CD4-positive, alpha-beta T cell (primary cell): ENCODE results near the gene STRADB. TPM values are rescaled to one million over a fixed set of nuclear protein-coding genes. Genes with fewer than 3 reads are reported as not detected.

Experiments
- ATAC-seq: fragments of 200-7000 bp; cut with Tn5 transposase; one replicate; pipeline ENCODE4 v1.10.0; 2022; ENCODE audit warnings: mild to moderate bottlenecking; ENCODE audit not compliant: poor library complexity
- CTCF ChIA-PET: fragments of 350-600 bp; sonication (Branson Sonifier 250); formaldehyde crosslinking; loops from one replicate; lab custom pipeline; 2021; ENCODE audit warnings: antibody characterized with exemption, inconsistent platforms; lab: Charles Lee
- POLR2A ChIA-PET: fragments of 350-600 bp; sonication (Branson Sonifier 250); formaldehyde crosslinking; loops from one replicate; lab custom pipeline; 2021; ENCODE audit warnings: antibody characterized with exemption, inconsistent platforms; lab: Charles Lee
- DNase-seq, 14 experiments: peaks; one replicate each; pipeline ENCODE4 v3.0.0-alpha.2; 2013 to 2020; ENCODE audit warnings: mixed read lengths in 2 of 14
- H3K27ac ChIP-seq, 2 donors: one replicate each; pipeline versions ENCODE4 v1.5.1 to v1.7.0; 2013; ENCODE audit warnings: low read length in 2 of 2, low read depth in 1 of 2, mild to moderate bottlenecking in 1 of 2
- H3K27me3 ChIP-seq, 2 experiments: 1 replicate in 1 of 2; 2 replicates in 1 of 2; pipeline versions ENCODE4 v1.6.1 to v1.7.0; 2013; ENCODE audit warnings: low read length in 2 of 2, control low read depth in 1 of 2, mild to moderate bottlenecking in 1 of 2, moderate library complexity in 1 of 2; ENCODE audit not compliant: insufficient read depth in 2 of 2, control insufficient read depth in 1 of 2
- H3K36me3 ChIP-seq: one replicate; pipeline ENCODE4 v1.6.1; 2013; ENCODE audit warnings: low read length, control low read depth; ENCODE audit not compliant: insufficient read depth
- H3K4me1 ChIP-seq: one replicate; pipeline ENCODE4 v1.6.1; 2013; ENCODE audit warnings: low read length, control low read depth; ENCODE audit not compliant: insufficient read depth
- H3K4me3 ChIP-seq: one replicate; pipeline ENCODE4 v1.5.1; 2013; ENCODE audit warnings: mild to moderate bottlenecking, low read length, moderate library complexity
- H3K9me3 ChIP-seq, 2 experiments: 1 replicate in 1 of 2; 2 replicates in 1 of 2; pipeline versions ENCODE4 v1.6.1 to v1.7.0; 2013; ENCODE audit warnings: low read length in 2 of 2, mild to moderate bottlenecking in 2 of 2, control low read depth in 1 of 2, moderate library complexity in 1 of 2; ENCODE audit not compliant: control insufficient read depth in 1 of 2, insufficient read depth in 1 of 2
- H3K27ac Mint-ChIP-seq: one replicate; pipeline ENCODE4 v1.8.0; 2020; ENCODE audit warnings: mixed read lengths
- H3K27me3 Mint-ChIP-seq: one replicate; pipeline ENCODE4 v1.8.0; 2021; ENCODE audit warnings: mixed read lengths
- H3K36me3 Mint-ChIP-seq: one replicate; pipeline ENCODE4 v1.8.0; 2021; ENCODE audit warnings: low read depth, mixed read lengths
- H3K4me1 Mint-ChIP-seq: one replicate; pipeline ENCODE4 v1.8.0; 2021; ENCODE audit warnings: low read depth, mixed read lengths
- H3K4me3 Mint-ChIP-seq: one replicate; pipeline ENCODE4 v1.8.0; 2020; ENCODE audit warnings: mild to moderate bottlenecking, mixed read lengths
- H3K9me3 Mint-ChIP-seq: one replicate; pipeline ENCODE4 v1.8.0; 2020; ENCODE audit warnings: mixed read lengths
- CTCF ChIP-seq: fragments of 200-600 bp; IDR thresholded peaks from one replicate; pipeline ENCODE4 v1.8.0; 2022; ENCODE audit warnings: antibody characterized with exemption, mild to moderate bottlenecking
- intact Hi-C, 2 experiments: fragments of 100-400 bp; cut with DNase I in 1 of 2; cut with micrococcal nuclease in 1 of 2; formaldehyde crosslinking; loops; one replicate each; pipeline versions ENCODE4 v1.15.1 to v1.9.0; 2023 to 2025; cut with DNase I, micrococcal nuclease
- total RNA-seq, 174 experiments: library from RNA in 2 of 174; stranded (reverse) in 2 of 174; gene quantifications; one replicate each; pipeline ENCODE4 v1.2.3 and lab custom pipeline; 2021 to 2026

The STRADB gene
- total RNA-seq, 2 experiments from 2014 or later: 4.2 to 5.6 TPM

- peaks cover 6% of the 10 kb centered on the region for H3K9me3 Mint-ChIP-seq
- POLR2A ChIA-PET: no interaction called here
- H3K27ac ChIP-seq: no peak overlapping the region
- intact Hi-C loops: no loop called here
- no peaks in the 10 kb centered on the region for H3K4me1 Mint-ChIP-seq
- no peak overlapping the region for H3K4me3 ChIP-seq
- no peaks in the 10 kb centered on the region for H3K27me3 Mint-ChIP-seq
- no peak overlapping the region for H3K4me3 Mint-ChIP-seq
- DNase-seq: no peak
- no peak for ATAC-seq
- no peaks in the 10 kb centered on the region for H3K4me1 ChIP-seq
- H3K27me3 ChIP-seq: no peaks in the 10 kb centered on the region
- TF ChIP-seq CTCF: no peak
- H3K27ac Mint-ChIP-seq: no peak overlapping the region
- CTCF ChIA-PET: no interaction called here
- H3K9me3 ChIP-seq: peaks cover 0 to 12% of the 10 kb centered on the region in 2 experiments
- H3K36me3 Mint-ChIP-seq: peaks cover 9% of the 10 kb centered on the region
- H3K36me3 ChIP-seq: no peaks in the 10 kb centered on the region
These were observed 64.2 kb downstream of the STRADB start for GRCh38 chr2:201515573-201516246.

- no peaks in the 10 kb centered on the region for H3K4me1 ChIP-seq
- CTCF ChIA-PET: no interaction called here
- no peaks in the 10 kb centered on the region for H3K27me3 Mint-ChIP-seq
- H3K4me3 ChIP-seq: no peak overlapping the region
- H3K4me1 Mint-ChIP-seq: no peaks in the 10 kb centered on the region
- DNase-seq (no peak), ATAC-seq (no peak)
- no peaks in the 10 kb centered on the region for H3K27me3 ChIP-seq
- no peaks in the 10 kb centered on the region for H3K36me3 ChIP-seq
- H3K36me3 Mint-ChIP-seq: peaks cover 23% of the 10 kb centered on the region
- no peak for TF ChIP-seq CTCF
- no peak overlapping the region for H3K4me3 Mint-ChIP-seq
- H3K27ac ChIP-seq: no peak overlapping the region
- peaks cover 13% of the 10 kb centered on the region for H3K9me3 Mint-ChIP-seq
- POLR2A ChIA-PET: no interaction called here
- intact Hi-C loops: no loop called here
- H3K9me3 ChIP-seq: peaks cover 0 to 12% of the 10 kb centered on the region in 2 experiments
- H3K27ac Mint-ChIP-seq: no peak overlapping the region
These were observed 65.6 kb downstream of the STRADB start for GRCh38 chr2:201517094-201517493.

GRCh38 chr2:201520201-201520600 lies 68.7 kb downstream of the STRADB start:
- H3K27me3 ChIP-seq: no peaks in the 10 kb centered on the region
- ChIA-PET CTCF (no interaction called here), POLR2A (no interaction called here)
- DNase-seq: no peak
- no peak for ATAC-seq
- H3K9me3 ChIP-seq: peaks cover 12% of the 10 kb centered on the region in 2 experiments
- peaks cover 44% of the 10 kb centered on the region for H3K36me3 Mint-ChIP-seq
- H3K4me3 Mint-ChIP-seq: no peak overlapping the region
- no peak overlapping the region for H3K4me3 ChIP-seq
- H3K4me1 ChIP-seq: no peaks in the 10 kb centered on the region
- TF ChIP-seq CTCF: no peak
- no peak overlapping the region for H3K27ac Mint-ChIP-seq
- H3K27me3 Mint-ChIP-seq: no peaks in the 10 kb centered on the region
- no peak overlapping the region for H3K27ac ChIP-seq
- intact Hi-C loops: no loop called here
- peaks cover 12% of the 10 kb centered on the region for H3K4me1 Mint-ChIP-seq
- peaks cover 26% of the 10 kb centered on the region for H3K9me3 Mint-ChIP-seq
- no peaks in the 10 kb centered on the region for H3K36me3 ChIP-seq
